HepG2 (cell line): ENCODE results near the gene TLR9. TPM values are rescaled to one million over a fixed set of nuclear protein-coding genes. Genes with fewer than 3 reads are reported as not detected.
A peak's percentile ranks its signal among the peaks of the same experiment; 100 is the strongest.

Experiments used
- CREM ChIP-seq, 2 experiments: sonication (generic) in 1 of 2; formaldehyde crosslinking in 1 of 2; IDR thresholded peaks; 2 replicates each; pipeline versions ENCODE4 v1.4.0 to v1.6.1; 2016 to 2020; ENCODE audit warnings: antibody characterized with exemption in 1 of 2, mild to moderate bottlenecking in 1 of 2, missing genetic modification reagents in 1 of 2
- CTCF ChIP-seq: sonication (generic); formaldehyde crosslinking; IDR thresholded peaks from 2 replicates; pipeline ENCODE4 v1.5.0; 2020; ENCODE audit warnings: mild to moderate bottlenecking, missing genetic modification reagents, moderate library complexity
- FOXP1 ChIP-seq, 2 experiments: fragments of 450-650 bp in 1 of 2; IDR thresholded peaks; 2 replicates each; pipeline ENCODE4 v1.6.1; 2017 to 2018; ENCODE audit warnings: antibody characterized with exemption in 1 of 2
- GABPB1 ChIP-seq: IDR thresholded peaks from 2 replicates; pipeline ENCODE4 v1.6.1; 2016; ENCODE audit warnings: mild to moderate bottlenecking, missing genetic modification reagents, moderate library complexity, missing compliant biosample characterization
- GATAD2A ChIP-seq: IDR thresholded peaks from 2 replicates; pipeline ENCODE4 v1.6.1; 2016
- HOXA9 ChIP-seq: sonication (generic); formaldehyde crosslinking; IDR thresholded peaks from 2 replicates; pipeline ENCODE4 v1.8.1; 2022; ENCODE audit warnings: missing genetic modification reagents, mild to moderate bottlenecking, moderate library complexity, borderline replicate concordance
- NCOA5 ChIP-seq: sonication (generic); formaldehyde crosslinking; IDR thresholded peaks from 2 replicates; pipeline ENCODE4 v1.4.0; 2020; ENCODE audit warnings: missing genetic modification reagents
- NFIB ChIP-seq: sonication (generic); formaldehyde crosslinking; IDR thresholded peaks from 2 replicates; pipeline ENCODE4 v1.9.0; 2021; ENCODE audit warnings: missing genetic modification reagents, mild to moderate bottlenecking, borderline replicate concordance
- RAD51 ChIP-seq: fragments of 450-650 bp; IDR thresholded peaks from 2 replicates; pipeline ENCODE4 v1.6.1; 2016; ENCODE audit warnings: borderline replicate concordance
- USF2 ChIP-seq, 2 experiments: sonication (generic) in 1 of 2; formaldehyde crosslinking in 1 of 2; IDR thresholded peaks; 2 replicates each; pipeline versions ENCODE4 v1.5.1 to v1.6.1; 2011 to 2020; ENCODE audit warnings: borderline replicate concordance in 1 of 2, low read depth in 1 of 2, low read length in 1 of 2, mild to moderate bottlenecking in 1 of 2, missing genetic modification reagents in 1 of 2, moderate library complexity in 1 of 2
- ZBTB49 ChIP-seq: sonication (generic); formaldehyde crosslinking; IDR thresholded peaks from 2 replicates; pipeline ENCODE4 v1.4.0; 2020; ENCODE audit warnings: missing genetic modification reagents, borderline replicate concordance
- ZHX1 ChIP-seq: sonication (generic); formaldehyde crosslinking; IDR thresholded peaks from 2 replicates; pipeline ENCODE4 v1.8.1; 2022; ENCODE audit warnings: low read depth, mild to moderate bottlenecking, missing genetic modification reagents
- ZNF224 ChIP-seq: sonication (generic); formaldehyde crosslinking; IDR thresholded peaks from 2 replicates; pipeline ENCODE4 v1.5.0; 2020; ENCODE audit warnings: mild to moderate bottlenecking, missing genetic modification reagents
- ZNF44 ChIP-seq: sonication (generic); formaldehyde crosslinking; IDR thresholded peaks from 2 replicates; pipeline ENCODE4 v1.5.1; 2020; ENCODE audit warnings: mild to moderate bottlenecking, missing genetic modification reagents
- ZNF441 ChIP-seq: sonication (generic); formaldehyde crosslinking; IDR thresholded peaks from 2 replicates; pipeline ENCODE4 v1.7.0; 2021; ENCODE audit warnings: missing genetic modification reagents, borderline replicate concordance
- ZNF678 ChIP-seq: sonication (generic); formaldehyde crosslinking; IDR thresholded peaks from 2 replicates; pipeline ENCODE4 v1.4.0; 2020; ENCODE audit warnings: mild to moderate bottlenecking, missing genetic modification reagents
- ZNF746 ChIP-seq: sonication (generic); formaldehyde crosslinking; IDR thresholded peaks from 2 replicates; pipeline ENCODE4 v1.8.0; 2022; ENCODE audit warnings: mild to moderate bottlenecking, missing genetic modification reagents
- ZSCAN20 ChIP-seq: sonication (generic); formaldehyde crosslinking; IDR thresholded peaks from 2 replicates; pipeline ENCODE4 v1.4.0; 2020; ENCODE audit warnings: missing genetic modification reagents, mild to moderate bottlenecking, borderline replicate concordance
- polyA plus RNA-seq, 8 experiments: library from polyadenylated mRNA; depleted of rRNA in 3 of 8; stranded (reverse) in 7 of 8; unstranded in 1 of 8; fragments of >200 nt; fragmentation: Illumina TruSeq in 4 of 8; extraction: Trizol in 4 of 8; gene quantifications; 2 replicates each; pipeline versions ENCODE4 v1.2.1 to v1.2.3, GENCODE V29; 2011 to 2016; ENCODE audit warnings: low read depth in 4 of 8, missing spikeins in 1 of 8, mixed read lengths in 1 of 8; ENCODE audit not compliant: insufficient read depth in 1 of 8
- total RNA-seq, 5 experiments: library from RNA; depleted of rRNA; stranded (reverse); fragments of >200 nt; fragmentation: Illumina TruSeq; extraction: Trizol; gene quantifications; 2 replicates each; pipeline ENCODE4 v1.2.3, GENCODE V29; 2016; ENCODE audit warnings: low read depth in 1 of 5

The TLR9 gene
- total and polyA plus RNA-seq, 2 of the 13 experiments (the other 11 are each of a cell fraction or from before 2014, with no cell fraction given), result not detected

GRCh38 chr3:52231502-52232278 is 6.2 kb upstream of the TLR9 start (continued):
- no peak for TF ChIP-seq ZNF441 (CRISPR knock-in tag)
- no peak for TF ChIP-seq ZBTB49 (CRISPR knock-in tag)
- TF ChIP-seq NCOA5 (CRISPR knock-in tag), result no peak
- TF ChIP-seq NFIB (CRISPR knock-in tag), result no peak
- no peak for TF ChIP-seq USF2 (IDR thresholded peaks at IDR 0.05; ENCODE audit: low read depth, low read length)
- no peak for TF ChIP-seq USF2 (CRISPR knock-in tag; IDR thresholded peaks at IDR 0.05; ENCODE audit: borderline replicate concordance)
- TF ChIP-seq GABPB1 (CRISPR knock-in tag), result peak; percentile 33; the same call in 1 of the 2 replicates
- no peak for TF ChIP-seq RAD51
- TF ChIP-seq FOXP1 (IDR thresholded peaks at IDR 0.05), result no peak
- no peak for TF ChIP-seq FOXP1 (CRISPR knock-in tag; IDR thresholded peaks at IDR 0.05)
- no peak for TF ChIP-seq ZNF44 (CRISPR knock-in tag)
- TF ChIP-seq GATAD2A, result no peak
- no peak for TF ChIP-seq ZNF678 (CRISPR knock-in tag)
- TF ChIP-seq ZNF746 (CRISPR knock-in tag), result no peak
- TF ChIP-seq ZNF224 (CRISPR knock-in tag), result no peak
- TF ChIP-seq CREM (IDR thresholded peaks at IDR 0.05), result no peak
- no peak for TF ChIP-seq CREM (CRISPR knock-in tag; IDR thresholded peaks at IDR 0.05)
- peak; percentile 91 for TF ChIP-seq CTCF (CRISPR knock-in tag)
- no peak for TF ChIP-seq HOXA9 (CRISPR knock-in tag)
- TF ChIP-seq ZSCAN20 (CRISPR knock-in tag), result no peak
- no peak for TF ChIP-seq ZHX1 (CRISPR knock-in tag)
